HG03139 (cell line): Measurements from ENCODE around the gene DAB1.

Source experiments
- ATAC-seq: cut with Tn5 transposase; IDR thresholded peaks from one replicate; pipeline ENCODE4 v1.9.1; 2021; ENCODE audit not compliant: unreplicated experiment

The DAB1 gene

GRCh38 chr1:56963667-56964066 lies 460.2 kb downstream of the DAB1 start:
- no peak for ATAC-seq

- no peak for ATAC-seq
These were observed 462.4 kb downstream of the DAB1 start for GRCh38 chr1:56961426-56961825.

- no peak for ATAC-seq
These were observed 465.3 kb downstream of the DAB1 start for GRCh38 chr1:56958526-56958925.

- no peak for ATAC-seq
These were observed 465.9 kb downstream of the DAB1 start for GRCh38 chr1:56957931-56958330.

- ATAC-seq: no peak
These were observed 469.2 kb downstream of the DAB1 start for GRCh38 chr1:56954664-56955063.

GRCh38 chr1:56953386-56953785 lies 470.5 kb downstream of the DAB1 start:
- no peak for ATAC-seq

GRCh38 chr1:56952501-56952900 lies 471.4 kb downstream of the DAB1 start:
- no peak for ATAC-seq

GRCh38 chr1:56948403-56949023 lies 475.3 kb downstream of the DAB1 start:
- ATAC-seq: no peak
